Tibial nerve (tissue), 4 donors: ENCODE measurements around the gene ABCC10. TPM values are rescaled to one million over a fixed set of nuclear protein-coding genes. Genes with fewer than 3 reads are reported as not detected.

Experiments used
- DNase-seq, 2 donors: peaks; one replicate each; pipeline ENCODE4 v3.0.0-alpha.2; 2019; ENCODE audit warnings: low spot score in 2 of 2
- H3K27ac ChIP-seq, 4 donors: fragments of 200-600 bp; sonication (generic) in 3 of 4; one replicate each; pipeline ENCODE4 v1.5.1; 2017 to 2019; ENCODE audit warnings: mild to moderate bottlenecking in 1 of 4
- H3K27me3 ChIP-seq, 2 donors: fragments of 200-600 bp; sonication (generic) in 1 of 2; one replicate each; pipeline versions ENCODE4 v1.5.1 to v1.6.0; 2017 to 2019
- H3K36me3 ChIP-seq, 3 donors: fragments of 200-600 bp; sonication (generic); one replicate each; pipeline ENCODE4 v1.5.1; 2018 to 2019
- H3K4me1 ChIP-seq, 4 donors: fragments of 200-600 bp; sonication (generic) in 3 of 4; one replicate each; pipeline ENCODE4 v1.5.1; 2017 to 2019
- H3K4me3 ChIP-seq, 4 donors: fragments of 200-600 bp; sonication (generic) in 3 of 4; one replicate each; pipeline ENCODE4 v1.5.1; 2017 to 2019; ENCODE audit warnings: mild to moderate bottlenecking in 1 of 4, moderate library complexity in 1 of 4
- H3K9me3 ChIP-seq, 4 donors: fragments of 200-600 bp; sonication (generic) in 3 of 4; one replicate each; pipeline ENCODE4 v1.5.1; 2017 to 2019
- CTCF ChIP-seq, 5 experiments: fragments of 200-600 bp in 3 of 5; fragments of 450-650 bp in 2 of 5; sonication (generic) in 3 of 5; IDR thresholded peaks; one replicate each; pipeline ENCODE4 v1.5.1; 2016 to 2019; ENCODE audit warnings: antibody characterized with exemption in 5 of 5, mild to moderate bottlenecking in 3 of 5, moderate library complexity in 2 of 5
- EP300 ChIP-seq, 2 donors: sonication (generic); formaldehyde crosslinking; IDR thresholded peaks; one replicate each; pipeline ENCODE4 v1.6.1; 2017; ENCODE audit warnings: antibody characterized with exemption in 2 of 2, mild to moderate bottlenecking in 1 of 2
- POLR2A ChIP-seq, 2 donors: fragments of 450-650 bp; IDR thresholded peaks; one replicate each; pipeline ENCODE4 v1.6.1; 2017; ENCODE audit warnings: antibody characterized with exemption in 2 of 2, mild to moderate bottlenecking in 2 of 2, moderate library complexity in 2 of 2
- WGBS, 2 donors: methylation state at CpG; one replicate each; pipeline ENCODE4 v1.1.5; 2018; 5-methylcytosine and 5-hydroxymethylcytosine counted together
- total RNA-seq, 4 donors: library from RNA; depleted of rRNA; stranded (reverse); fragments of >200 nt; gene quantifications; one replicate each; pipeline ENCODE4 v1.1.0, GENCODE V29; 2016

Gene ABCC10
- total RNA-seq, 4 donors from 2014 or later: 14.9 to 35.9 (median 27.1) TPM

GRCh38 chr6:43452896-43453295 is 25.6 kb downstream of the ABCC10 start:
- Histone ChIP-seq H3K27me3 (peaks cover 0 to 30% of the 10 kb centered on the region in 2 donors), H3K4me1 (peaks cover 0 to 7% (median 0%) of the 10 kb centered on the region in 4 donors), H3K9me3 (peaks cover 0 to 20% (median 0%) of the 10 kb centered on the region in 4 donors), H3K36me3 (peaks cover 0 to 56% (median 0%) of the 10 kb centered on the region in 3 donors), H3K4me3 (no peak overlapping the region), H3K27ac (no peak overlapping the region)
- WGBS, 2 donors: 91 to 96% methylated on average over 4 of the region's 4 CpGs
- DNase-seq: no peak
- TF ChIP-seq CTCF (IDR thresholded peaks at IDR 0.05) (no peak), POLR2A (IDR thresholded peaks at IDR 0.05) (no peak), EP300 (IDR thresholded peaks at IDR 0.05) (no peak)

GRCh38 chr6:43453831-43454230 is 26.5 kb downstream of the ABCC10 start:
- Histone ChIP-seq H3K4me3 (no peak overlapping the region), H3K9me3 (peaks cover 0 to 20% (median 0%) of the 10 kb centered on the region in 4 donors), H3K36me3 (peaks cover 0 to 47% (median 0%) of the 10 kb centered on the region in 3 donors), H3K4me1 (peaks cover 0 to 7% (median 0%) of the 10 kb centered on the region in 4 donors), H3K27me3 (peaks cover 0 to 39% of the 10 kb centered on the region in 2 donors), H3K27ac (no peak overlapping the region)
- no peak for TF ChIP-seq POLR2A (IDR thresholded peaks at IDR 0.05)
- no peak for TF ChIP-seq CTCF (IDR thresholded peaks at IDR 0.05)
- TF ChIP-seq EP300 (IDR thresholded peaks at IDR 0.05): no peak
- DNase-seq: no peak

- Histone ChIP-seq H3K27ac (no peak overlapping the region), H3K4me3 (peak overlapping the region in 3 of 4 donors; percentile 26 to 54 (median 53)), H3K4me1 (peaks cover 0 to 7% (median 0%) of the 10 kb centered on the region in 4 donors), H3K9me3 (peaks cover 0 to 20% (median 0%) of the 10 kb centered on the region in 4 donors), H3K36me3 (peaks cover 0 to 42% (median 0%) of the 10 kb centered on the region in 3 donors), H3K27me3 (peaks cover 0 to 42% of the 10 kb centered on the region in 2 donors)
- WGBS, 2 donors: 16 to 29% methylated on average over 8 to 16 of the region's 17 CpGs
- TF ChIP-seq CTCF (IDR thresholded peaks at IDR 0.05): peak; percentile 89 to 96 (median 91)
- TF ChIP-seq EP300 (IDR thresholded peaks at IDR 0.05): no peak
- TF ChIP-seq POLR2A (IDR thresholded peaks at IDR 0.05): no peak
- DNase-seq: no peak
These were observed 27.0 kb downstream of the ABCC10 start for GRCh38 chr6:43454290-43454695.

GRCh38 chr6:43454696-43455530 is 27.6 kb downstream of the ABCC10 start:
- peak overlapping the region in 1 of 4 donors; percentile 9 for H3K27ac ChIP-seq
- peaks cover 0 to 7% (median 0%) of the 10 kb centered on the region in 4 donors for H3K4me1 ChIP-seq
- peak; percentile 72 to 84 for DNase-seq
- TF ChIP-seq EP300 (IDR thresholded peaks at IDR 0.05) (peak in 1 of 2 donors; percentile 10), CTCF (IDR thresholded peaks at IDR 0.05) (no peak)
- peak overlapping the region; percentile 23 to 54 (median 40) for H3K4me3 ChIP-seq
- H3K27me3 ChIP-seq: peaks cover 0 to 44% of the 10 kb centered on the region in 2 donors
- WGBS, 2 donors: 4% methylated on average over 52 to 75 of the region's 97 CpGs
- H3K9me3 ChIP-seq: peaks cover 0 to 20% (median 0%) of the 10 kb centered on the region in 4 donors
- H3K36me3 ChIP-seq: peaks cover 0 to 36% (median 0%) of the 10 kb centered on the region in 3 donors
